GM10248 (cell line): ENCODE data around the gene APOBEC3B.
"Not testable (repeated sequence)": the region's sequence is repeated elsewhere in the genome, so short reads cannot be mapped to it uniquely, and the experiment has no call there.

Source experiments
- CTCF ChIA-PET: fragments of 300-600 bp; sonication (Branson Sonifier 250); formaldehyde crosslinking; extraction: SDS; loops from one replicate; lab custom pipeline; 2021; ENCODE audit warnings: antibody characterized with exemption; lab: Yijun Ruan, JAX
- POLR2A ChIA-PET: fragments of 350-650 bp; sonication (Branson Sonifier 250); formaldehyde crosslinking; extraction: SDS; loops from one replicate; lab custom pipeline; 2020; ENCODE audit warnings: antibody characterized with exemption; lab: Yijun Ruan, JAX
- DNase-seq: peaks from one replicate; pipeline ENCODE4 v3.0.0; 2012; ENCODE audit errors: extremely low spot score
- CTCF ChIP-seq: IDR thresholded peaks from 2 replicates; pipeline ENCODE4 v1.5.1; 2012; ENCODE audit warnings: mild to moderate bottlenecking, low read depth; ENCODE audit errors: extremely low read depth, missing control alignments, control extremely low read depth

The APOBEC3B gene

GRCh38 chr22:38957046-38957770 is 24.9 kb upstream of the APOBEC3B start, which contains the start of gene APOBEC3A:
TSS of gene APOBEC3A (plus strand) at chr22:38957609. CDS start at chr22:38957692, 83 bp downstream.
- ChIA-PET POLR2A (no interaction called here), CTCF (no interaction called here)
- DNase-seq, result no peak
- TF ChIP-seq CTCF, result no peak

- ChIA-PET CTCF (no interaction called here), POLR2A (no interaction called here)
- no peak for DNase-seq
- TF ChIP-seq CTCF, result no peak
Measured at GRCh38 chr22:38957808-38958650, 24.1 kb upstream of the APOBEC3B start.

- CTCF ChIA-PET, DNase-seq, POLR2A ChIA-PET: not testable (repeated sequence)
Measured at GRCh38 chr22:38958651-38958943, 23.6 kb upstream of the APOBEC3B start.

- no peak for DNase-seq
- POLR2A ChIA-PET, result no interaction called here
- no peak for TF ChIP-seq CTCF
- CTCF ChIA-PET, result no interaction called here
Measured at GRCh38 chr22:38959590-38959989, 22.6 kb upstream of the APOBEC3B start.

GRCh38 chr22:38960673-38961072 is 21.5 kb upstream of the APOBEC3B start:
- CTCF ChIA-PET, POLR2A ChIA-PET, DNase-seq: not testable (repeated sequence)

- POLR2A ChIA-PET, CTCF ChIA-PET, DNase-seq: not testable (repeated sequence)
Measured at GRCh38 chr22:38963291-38963738, 18.8 kb upstream of the APOBEC3B start.

GRCh38 chr22:38963872-38964271 is 18.3 kb upstream of the APOBEC3B start:
- ChIA-PET POLR2A (no interaction called here), CTCF (no interaction called here)
- DNase-seq, result no peak
- TF ChIP-seq CTCF, result no peak

- DNase-seq, result no peak
- CTCF ChIA-PET, result no interaction called here
- no peak for TF ChIP-seq CTCF
- POLR2A ChIA-PET, result no interaction called here
Measured at GRCh38 chr22:38964306-38964705, 17.8 kb upstream of the APOBEC3B start.
